GM12878 (cell line): ENCODE results near the gene NT5C2. TPM values are rescaled to one million over a fixed set of nuclear protein-coding genes. Genes with fewer than 3 reads are reported as not detected.
A peak's percentile ranks its signal among the peaks of the same experiment; 100 is the strongest.

ENCODE experiments used
- ATAC-seq: fragments of 200-7000 bp; cut with Tn5 transposase; 3 replicates; pipeline ENCODE4 v1.9.1; 2020; ENCODE audit warnings: mild to moderate bottlenecking, moderate library complexity
- BruUV-seq: library from RNA; stranded (reverse); fragments of 400-500 nt; replicated peaks from 2 replicates; lab custom pipeline; 2021; lab: Mats Ljungman, UMichigan
- CTCF ChIA-PET: fragments of 300-600 bp; sonication (Branson Sonifier 250); formaldehyde crosslinking; extraction: SDS; loops from one replicate; lab custom pipeline; 2021; ENCODE audit warnings: inconsistent platforms; lab: Yijun Ruan, JAX
- POLR2A ChIA-PET: fragments of 350-600 bp; formaldehyde crosslinking; extraction: SDS; loops from one replicate; lab custom pipeline; 2021; ENCODE audit warnings: inconsistent platforms; lab: Charles Lee
- RAD21 ChIA-PET: fragments of 300-600 bp; sonication (Branson Sonifier 250); formaldehyde crosslinking; loops from one replicate; lab custom pipeline; 2023; ENCODE audit warnings: antibody characterized with exemption; ENCODE audit not compliant: unreplicated experiment; lab: Charles Lee
- SMC1A ChIA-PET: fragments of 300-600 bp; sonication (Branson Sonifier 250); formaldehyde crosslinking; loops from one replicate; lab custom pipeline; 2023; ENCODE audit not compliant: unreplicated experiment, uncharacterized antibody; lab: Charles Lee
- DNase-seq: peaks from one replicate; pipeline ENCODE4 v3.0.0-alpha.2; 2011; ENCODE audit warnings: low read depth, low spot score
- FAIRE-seq: peaks from 3 replicates; lab custom pipeline; 2011; peaks lifted over from hg19 to GRCh38; lab: Jason Lieb, UNC
- H2AFZ ChIP-seq: 2 replicates; pipeline ENCODE4 v1.6.0; 2011; ENCODE audit warnings: low read depth, low read length, control low read depth; ENCODE audit not compliant: control insufficient read depth
- H3K27ac ChIP-seq: 2 replicates; pipeline ENCODE4 v1.5.1; 2011; ENCODE audit warnings: control low read depth; ENCODE audit not compliant: control insufficient read depth, insufficient read depth
- H3K27me3 ChIP-seq, 2 experiments: replicated peaks in 1 of 2; 2 replicates each; pipeline versions ENCODE4 v1.6.0 to v1.6.1; 2011; ENCODE audit warnings: low read length in 1 of 2; ENCODE audit not compliant: control insufficient read depth in 2 of 2, insufficient read depth in 2 of 2
- H3K36me3 ChIP-seq, 2 experiments: 2 replicates each; pipeline ENCODE4 v1.5.1; 2011; ENCODE audit warnings: low read length in 1 of 2; ENCODE audit not compliant: control insufficient read depth in 2 of 2, insufficient read depth in 2 of 2
- H3K4me1 ChIP-seq: 2 replicates; pipeline ENCODE4 v1.6.1; 2011; ENCODE audit warnings: mild to moderate bottlenecking, low read length, moderate library complexity, mixed read lengths; ENCODE audit not compliant: control insufficient read depth, insufficient read depth
- H3K4me2 ChIP-seq: 2 replicates; pipeline ENCODE4 v1.6.0; 2011; ENCODE audit warnings: control low read depth; ENCODE audit not compliant: control insufficient read depth, insufficient read depth
- H3K4me3 ChIP-seq: fragments of 200-600 bp; sonication (generic); 2 replicates; pipeline ENCODE4 v1.5.1; 2016
- H3K79me2 ChIP-seq: 2 replicates; pipeline ENCODE4 v1.6.0; 2011; ENCODE audit warnings: low read length; ENCODE audit not compliant: control insufficient read depth, insufficient read depth
- H3K9ac ChIP-seq: 2 replicates; pipeline ENCODE4 v1.8.0; 2011; ENCODE audit warnings: low read length, control low read depth, mixed read lengths; ENCODE audit not compliant: control insufficient read depth, insufficient read depth
- H3K9me3 ChIP-seq: replicated peaks from 3 replicates; pipeline ENCODE4 v1.5.1; 2011; ENCODE audit warnings: mild to moderate bottlenecking, low read length; ENCODE audit not compliant: control insufficient read depth, insufficient read depth
- H4K20me1 ChIP-seq: 2 replicates; pipeline ENCODE4 v1.6.0; 2011; ENCODE audit not compliant: control insufficient read depth, insufficient read depth
- ASH2L ChIP-seq: fragments of 300-600, 200-600 bp; sonication (generic); IDR thresholded peaks from 2 replicates; pipeline ENCODE4 v1.6.1; 2017; ENCODE audit warnings: low read depth, mild to moderate bottlenecking, borderline replicate concordance
- EGR1 ChIP-seq, 2 experiments: IDR thresholded peaks; 1 replicate in 1 of 2; 2 replicates in 1 of 2; pipeline ENCODE4 v1.6.1; 2011 to 2012; ENCODE audit warnings: low read depth in 2 of 2, low read length in 2 of 2, borderline replicate concordance in 1 of 2, mild to moderate bottlenecking in 1 of 2, moderate library complexity in 1 of 2
- EP300 ChIP-seq, 2 experiments: fragments of 150-350 bp in 1 of 2; IDR thresholded peaks; 2 replicates each; pipeline ENCODE4 v1.6.1; 2011 to 2012; ENCODE audit warnings: low read depth in 2 of 2, low read length in 2 of 2, borderline replicate concordance in 1 of 2, improper control_type of control experiment in 1 of 2, inconsistent platforms in 1 of 2; ENCODE audit not compliant: control insufficient read depth in 1 of 2
- JUND ChIP-seq: IDR thresholded peaks from 2 replicates; pipeline ENCODE4 v1.6.1; 2012; ENCODE audit warnings: low read depth, mild to moderate bottlenecking, low read length, improper control_type of control experiment, moderate library complexity
- MEF2B ChIP-seq: fragments of 450-650 bp; IDR thresholded peaks from 2 replicates; pipeline ENCODE4 v1.6.1; 2018; ENCODE audit warnings: mild to moderate bottlenecking, moderate library complexity; ENCODE audit not compliant: partially characterized antibody, poor library complexity, severe bottlenecking
- MTA3 ChIP-seq: IDR thresholded peaks from 2 replicates; pipeline ENCODE4 v1.6.1; 2012; ENCODE audit warnings: low read length, inconsistent platforms, borderline replicate concordance
- MYC ChIP-seq: IDR thresholded peaks from 2 replicates; pipeline ENCODE4 v1.6.1; 2011; ENCODE audit warnings: mild to moderate bottlenecking, low read length, moderate library complexity, inconsistent platforms; ENCODE audit not compliant: insufficient read depth, insufficient replicate concordance, insufficient read length, severe bottlenecking
- NR2F1 ChIP-seq: fragments of 450-650 bp; conservative IDR thresholded peaks from 2 replicates; pipeline ENCODE4 v1.6.1; 2017; ENCODE audit warnings: mild to moderate bottlenecking
- POU2F2 ChIP-seq: IDR thresholded peaks from 3 replicates; pipeline ENCODE4 v1.6.1; 2011; ENCODE audit warnings: low read depth, mild to moderate bottlenecking, low read length, borderline replicate concordance
- SIX5 ChIP-seq: IDR thresholded peaks from 2 replicates; pipeline ENCODE4 v1.6.1; 2011; ENCODE audit warnings: mild to moderate bottlenecking, low read depth, low read length, moderate library complexity; ENCODE audit not compliant: severe bottlenecking
- TAF1 ChIP-seq: IDR thresholded peaks from 2 replicates; pipeline ENCODE4 v1.6.1; 2011; ENCODE audit warnings: mild to moderate bottlenecking, low read depth, low read length, borderline replicate concordance
- TARDBP ChIP-seq: IDR thresholded peaks from 2 replicates; pipeline ENCODE4 v1.6.1; 2016; ENCODE audit warnings: borderline replicate concordance
- ZNF24 ChIP-seq: fragments of 450-650 bp; IDR thresholded peaks from 2 replicates; pipeline ENCODE4 v1.6.1; 2017; ENCODE audit warnings: antibody characterized with exemption, mild to moderate bottlenecking
- WGBS: methylation state at CpG from one replicate; pipeline ENCODE4 v1.1.6; 2016; ENCODE audit warnings: low lambda C conversion rate; ENCODE audit not compliant: insufficient replicate concordance, insufficient coverage; ENCODE audit errors: missing lambda C conversion rate; 5-methylcytosine and 5-hydroxymethylcytosine counted together
- in situ Hi-C: fragments of 300-500 bp; cut with MboI; formaldehyde crosslinking; loops from 9 replicates; pipeline ENCODE4 v1.14.3; 2018; ENCODE audit warnings: mixed read lengths
- intact Hi-C: fragments of 100-400 bp; cut with micrococcal nuclease; formaldehyde crosslinking; loops from one replicate; pipeline ENCODE4 v1.14.2; 2022; ENCODE audit not compliant: unreplicated experiment
- polyA plus RNA-seq, 11 experiments: library from polyadenylated mRNA; depleted of rRNA in 4 of 11; unstranded in 6 of 11; stranded (reverse) in 5 of 11; fragments of >200 nt; fragmentation: Nextera tagmentation in 4 of 11; fragmentation: Illumina TruSeq in 1 of 11; extraction: Ambion mirVana in 4 of 11; extraction: Trizol in 1 of 11; gene quantifications; 1 replicate in 1 of 11; 2 replicates in 10 of 11; pipeline versions ENCODE4 v1.2.1 to v1.2.3, GENCODE V29; 2011 to 2016; ENCODE audit warnings: inconsistent platforms in 2 of 11, missing spikeins in 2 of 11, low read depth in 1 of 11
- total RNA-seq, 4 experiments: library from RNA; depleted of rRNA in 3 of 4; stranded (reverse); fragments of >200 nt in 3 of 4; fragmentation: Illumina TruSeq in 1 of 4; extraction: Trizol in 1 of 4; gene quantifications; 2 replicates each; pipeline versions ENCODE4 v1.2.1 to v1.2.3, GENCODE V29; 2013 to 2021
- TF ChIP-seq, protein P1 (sequence below): fragments of 450-650 bp; IDR thresholded peaks from 2 replicates; pipeline ENCODE4 v1.6.1; 2017; ENCODE audit warnings: antibody characterized with exemption, mild to moderate bottlenecking, moderate library complexity
- TF ChIP-seq, protein P2 (sequence below): IDR thresholded peaks from 2 replicates; pipeline ENCODE4 v1.6.1; 2011; ENCODE audit warnings: mild to moderate bottlenecking, low read depth, low read length, moderate library complexity; ENCODE audit not compliant: insufficient replicate concordance

The NT5C2 gene
- total and polyA plus RNA-seq, 10 of the 15 experiments (the other 5 are each of a cell fraction or from before 2014, with no cell fraction given), result 15.8 to 70.1 (median 56.0) TPM

DNA sequence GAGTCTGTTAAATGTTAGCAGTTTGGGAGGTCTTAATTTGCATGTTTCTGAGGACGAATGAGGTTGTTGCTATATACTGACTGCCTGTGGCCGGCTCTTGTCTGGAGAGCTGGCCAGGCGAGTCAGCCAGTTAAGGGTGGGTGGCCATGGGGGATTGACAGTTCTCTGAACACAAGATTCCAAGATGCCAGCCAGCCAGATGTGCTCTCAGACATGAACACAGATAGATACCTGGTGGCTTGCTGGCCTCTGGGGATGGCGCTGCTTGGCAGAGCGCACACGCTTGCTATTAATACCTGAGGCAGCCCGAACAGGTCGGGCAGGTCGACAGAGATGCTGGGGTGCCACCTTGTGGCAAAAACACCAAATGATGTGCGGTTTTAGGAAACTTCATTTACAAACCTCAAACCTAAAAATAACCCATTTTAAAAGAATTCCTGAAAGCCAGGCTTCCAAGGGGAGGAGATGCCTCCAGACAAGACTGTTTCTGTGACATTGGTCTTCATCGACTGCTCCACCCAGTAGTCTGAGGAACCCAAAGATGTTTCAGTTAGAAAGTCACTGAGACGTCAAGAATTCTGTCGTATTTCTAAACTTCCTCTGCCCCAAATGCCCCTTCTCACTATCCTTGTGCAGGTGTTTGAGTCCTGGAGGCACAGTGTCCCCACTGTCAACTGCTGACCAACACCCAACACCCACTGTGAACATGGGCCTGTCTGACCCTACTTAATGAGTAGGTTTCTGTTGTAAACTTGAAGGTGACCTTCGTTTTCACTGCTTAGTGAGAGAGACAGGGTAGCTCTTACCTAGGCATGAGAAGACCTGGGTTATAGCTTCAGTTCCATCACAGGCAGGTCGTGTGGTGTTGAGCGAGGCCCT lies 123.4 kb downstream of the NT5C2 start (continued):
- 0 out of 2 replicates have a peak, but pooled peaks have one; percentile 11 for TF ChIP-seq NR2F1
- TF ChIP-seq MEF2B, result peak; percentile 73

GRCh38 chr10:103067956-103068355 lies 125.1 kb downstream of the NT5C2 start:
- WGBS, result 92% methylated on average over 6 of the region's 6 CpGs
- Histone ChIP-seq H3K27me3 (no peaks in the 10 kb centered on the region), H2AFZ (no peak overlapping the region), H3K36me3 (no peaks in the 10 kb centered on the region; a peak in 1 of 4 replicates), H3K79me2 (no peaks in the 10 kb centered on the region), H3K9me3 (no peaks in the 10 kb centered on the region), H3K4me2 (no peak overlapping the region), H3K4me3 (no peak overlapping the region), H4K20me1 (no peaks in the 10 kb centered on the region), H3K27ac (no peak overlapping the region), H3K9ac (no peak overlapping the region), H3K4me1 (peaks cover 37% of the 10 kb centered on the region)
- BruUV-seq, result no TSS peak
- ChIA-PET POLR2A (interaction anchor here (2.2 kb wide), 1 partner anchor 150 kb away, joined by 7 read pairs; the partner anchor contains the start of gene CNNM2), RAD21 (interaction anchor here (0.8 to 3.2 kb wide), 4 partner anchors 13 to 165 kb away, joined by 3 to 49 read pairs (median 6); partner anchors contain the start of gene CNNM2), CTCF (interaction anchor here (0.9 to 12.0 kb wide), 10 partner anchors 10 to 408 kb away, joined by 3 to 174 read pairs (median 7); partner anchors contain the start of gene CNNM2), SMC1A (interaction anchor here (0.8 to 8.1 kb wide), 5 partner anchors 12 to 193 kb away, joined by 3 to 164 read pairs (median 4); partner anchors contain the start of gene CNNM2)
- in situ Hi-C loops, result loop anchor here (5.0 kb wide), 2 partner anchors 151 to 236 kb away; partner anchors contain the start of gene CNNM2
- DNase-seq (no peak), FAIRE-seq (no peak), ATAC-seq (no peak)
- intact Hi-C loops, result loop anchor here (2.0 to 10.0 kb wide), 2 partner anchors 233 to 343 kb away; no protein-coding TSS in a partner anchor
- TF ChIP-seq EP300 (IDR thresholded peaks at IDR 0.05; ENCODE audit: borderline replicate concordance in 1 of 2, control insufficient read depth in 1 of 2, low read depth in 2 of 2, low read length in 2 of 2) (no peak), NR2F1 (no peak), TARDBP (no peak), SIX5 (no peak), ASH2L (no peak), JUND (no peak), MTA3 (no peak), MYC (no peak), ZNF24 (no peak), POU2F2 (no peak), EGR1 (IDR thresholded peaks at IDR 0.05; ENCODE audit: borderline replicate concordance in 1 of 2, low read depth in 2 of 2, low read length in 2 of 2) (no peak), TAF1 (no peak)
- TF ChIP-seq, protein P1, sequence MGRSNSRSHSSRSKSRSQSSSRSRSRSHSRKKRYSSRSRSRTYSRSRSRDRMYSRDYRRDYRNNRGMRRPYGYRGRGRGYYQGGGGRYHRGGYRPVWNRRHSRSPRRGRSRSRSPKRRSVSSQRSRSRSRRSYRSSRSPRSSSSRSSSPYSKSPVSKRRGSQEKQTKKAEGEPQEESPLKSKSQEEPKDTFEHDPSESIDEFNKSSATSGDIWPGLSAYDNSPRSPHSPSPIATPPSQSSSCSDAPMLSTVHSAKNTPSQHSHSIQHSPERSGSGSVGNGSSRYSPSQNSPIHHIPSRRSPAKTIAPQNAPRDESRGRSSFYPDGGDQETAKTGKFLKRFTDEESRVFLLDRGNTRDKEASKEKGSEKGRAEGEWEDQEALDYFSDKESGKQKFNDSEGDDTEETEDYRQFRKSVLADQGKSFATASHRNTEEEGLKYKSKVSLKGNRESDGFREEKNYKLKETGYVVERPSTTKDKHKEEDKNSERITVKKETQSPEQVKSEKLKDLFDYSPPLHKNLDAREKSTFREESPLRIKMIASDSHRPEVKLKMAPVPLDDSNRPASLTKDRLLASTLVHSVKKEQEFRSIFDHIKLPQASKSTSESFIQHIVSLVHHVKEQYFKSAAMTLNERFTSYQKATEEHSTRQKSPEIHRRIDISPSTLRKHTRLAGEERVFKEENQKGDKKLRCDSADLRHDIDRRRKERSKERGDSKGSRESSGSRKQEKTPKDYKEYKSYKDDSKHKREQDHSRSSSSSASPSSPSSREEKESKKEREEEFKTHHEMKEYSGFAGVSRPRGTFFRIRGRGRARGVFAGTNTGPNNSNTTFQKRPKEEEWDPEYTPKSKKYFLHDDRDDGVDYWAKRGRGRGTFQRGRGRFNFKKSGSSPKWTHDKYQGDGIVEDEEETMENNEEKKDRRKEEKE, result no peak
- TF ChIP-seq, protein P2, sequence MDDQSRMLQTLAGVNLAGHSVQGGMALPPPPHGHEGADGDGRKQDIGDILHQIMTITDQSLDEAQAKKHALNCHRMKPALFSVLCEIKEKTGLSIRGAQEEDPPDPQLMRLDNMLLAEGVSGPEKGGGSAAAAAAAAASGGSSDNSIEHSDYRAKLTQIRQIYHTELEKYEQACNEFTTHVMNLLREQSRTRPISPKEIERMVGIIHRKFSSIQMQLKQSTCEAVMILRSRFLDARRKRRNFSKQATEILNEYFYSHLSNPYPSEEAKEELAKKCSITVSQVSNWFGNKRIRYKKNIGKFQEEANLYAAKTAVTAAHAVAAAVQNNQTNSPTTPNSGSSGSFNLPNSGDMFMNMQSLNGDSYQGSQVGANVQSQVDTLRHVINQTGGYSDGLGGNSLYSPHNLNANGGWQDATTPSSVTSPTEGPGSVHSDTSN, result no peak
